Endothelial cell of umbilical vein (primary cell): Measurements from ENCODE around the gene PLD6. TPM values are rescaled to one million over a fixed set of nuclear protein-coding genes. Genes with fewer than 3 reads are reported as not detected.

Source experiments
- BruUV-seq: library from RNA; stranded (reverse); fragments of 400-500 nt; replicated peaks from 2 replicates; lab custom pipeline; 2021; lab: Mats Ljungman, UMichigan
- CTCF ChIA-PET: fragments of 300-600, 350-600 bp; sonication (Branson Sonifier 250); formaldehyde crosslinking; loops from one replicate; lab custom pipeline; 2021; ENCODE audit warnings: antibody characterized with exemption, inconsistent platforms; lab: Charles Lee
- POLR2A ChIA-PET: fragments of 300-600, 350-600 bp; sonication (Branson Sonifier 250); formaldehyde crosslinking; loops from one replicate; lab custom pipeline; 2021; ENCODE audit warnings: antibody characterized with exemption, inconsistent platforms; lab: Charles Lee
- DNase-seq: peaks from one replicate; pipeline ENCODE4 v3.0.0-alpha.2; 2011; ENCODE audit warnings: low read depth, low spot score
- FAIRE-seq: peaks from 2 replicates; lab custom pipeline; 2011; peaks lifted over from hg19 to GRCh38; lab: Jason Lieb, UNC
- H2AFZ ChIP-seq: 2 replicates; pipeline ENCODE4 v1.6.0; 2012; ENCODE audit warnings: low read depth, low read length, control low read depth, inconsistent platforms
- H3K27ac ChIP-seq: 2 replicates; pipeline ENCODE4 v1.5.1; 2011; ENCODE audit warnings: low read depth, mild to moderate bottlenecking, control low read depth, low read length, moderate library complexity; ENCODE audit not compliant: insufficient read depth
- H3K27me3 ChIP-seq, 2 experiments: 2 replicates each; pipeline versions ENCODE4 v1.6.0 to v1.6.1; 2011; ENCODE audit warnings: low read length in 2 of 2, mixed read lengths in 1 of 2; ENCODE audit not compliant: control insufficient read depth in 2 of 2, insufficient read depth in 2 of 2
- H3K36me3 ChIP-seq, 2 experiments: 2 replicates in 1 of 2; 3 replicates in 1 of 2; pipeline ENCODE4 v1.5.1; 2011; ENCODE audit warnings: low read length in 2 of 2, mild to moderate bottlenecking in 1 of 2, moderate library complexity in 1 of 2; ENCODE audit not compliant: control insufficient read depth in 2 of 2, insufficient read depth in 2 of 2; ENCODE audit errors: extremely low read depth in 1 of 2
- H3K4me1 ChIP-seq: 3 replicates; pipeline ENCODE4 v1.5.1; 2011; ENCODE audit warnings: mild to moderate bottlenecking, low read length; ENCODE audit not compliant: control insufficient read depth, insufficient read depth; ENCODE audit errors: extremely low read depth
- H3K4me2 ChIP-seq: 2 replicates; pipeline ENCODE4 v1.6.1; 2011; ENCODE audit warnings: low read length, control low read depth, mixed read lengths; ENCODE audit not compliant: insufficient read depth
- H3K4me3 ChIP-seq, 3 experiments: fragments of 200-600 bp in 1 of 3; sonication (generic), shearing (Covaris generic) in 1 of 3; replicated peaks in 1 of 3; 2 replicates each; pipeline ENCODE4 v1.5.1; 2011 to 2016; ENCODE audit warnings: control low read depth in 3 of 3, low read length in 3 of 3, mild to moderate bottlenecking in 2 of 3, inconsistent platforms in 1 of 3, low read depth in 1 of 3, moderate library complexity in 1 of 3; ENCODE audit not compliant: insufficient read depth in 1 of 3
- H3K79me2 ChIP-seq: 2 replicates; pipeline ENCODE4 v1.6.0; 2012; ENCODE audit warnings: low read length, inconsistent platforms; ENCODE audit not compliant: control insufficient read depth, insufficient read depth
- H3K9ac ChIP-seq: replicated peaks from 2 replicates; pipeline ENCODE3; 2011; ENCODE audit warnings: low read length, control low read depth; ENCODE audit not compliant: insufficient read depth; ENCODE audit errors: extremely low read depth
- H3K9me1 ChIP-seq: replicated peaks from 3 replicates; pipeline ENCODE4 v1.6.0; 2011; ENCODE audit warnings: mild to moderate bottlenecking, low read length; ENCODE audit not compliant: control insufficient read depth, insufficient read depth; ENCODE audit errors: extremely low read depth
- H3K9me3 ChIP-seq: replicated peaks from 2 replicates; pipeline ENCODE4 v1.5.1; 2012; ENCODE audit warnings: low read length, inconsistent platforms; ENCODE audit not compliant: control insufficient read depth, insufficient read depth
- H4K20me1 ChIP-seq: replicated peaks from 2 replicates; pipeline ENCODE3; 2011; ENCODE audit warnings: mild to moderate bottlenecking, low read length; ENCODE audit not compliant: control insufficient read depth, insufficient read depth; ENCODE audit errors: extremely low read depth
- EZH2 ChIP-seq: IDR thresholded peaks from 2 replicates; pipeline ENCODE4 v1.6.1; 2012; ENCODE audit warnings: borderline replicate concordance, low read depth, mild to moderate bottlenecking, moderate library complexity, low read length, inconsistent platforms; ENCODE audit not compliant: severe bottlenecking
- FOS ChIP-seq: IDR thresholded peaks from 2 replicates; pipeline ENCODE4 v1.6.1; 2011; ENCODE audit warnings: mild to moderate bottlenecking, low read length, moderate library complexity, borderline replicate concordance; ENCODE audit not compliant: insufficient read depth
- JUN ChIP-seq: IDR thresholded peaks from 2 replicates; pipeline ENCODE4 v1.6.1; 2011; ENCODE audit warnings: borderline replicate concordance, low read depth; ENCODE audit not compliant: insufficient read length, insufficient read depth
- MYC ChIP-seq: IDR thresholded peaks from one replicate; pipeline ENCODE4 v1.6.1; 2011; ENCODE audit warnings: mild to moderate bottlenecking, low read depth, low read length
- POLR2A ChIP-seq: IDR thresholded peaks from 2 replicates; pipeline ENCODE4 v1.6.1; 2012; ENCODE audit warnings: low read depth, mild to moderate bottlenecking, control low read depth, low read length
- POLR2AphosphoS5 ChIP-seq: IDR thresholded peaks from 2 replicates; pipeline ENCODE4 v1.6.1; 2012; ENCODE audit warnings: low read depth, mild to moderate bottlenecking, control low read depth, low read length, moderate library complexity; ENCODE audit not compliant: insufficient read depth
- dilution Hi-C: fragments of 300-500 bp; cut with MboI; formaldehyde crosslinking; loops from one replicate; pipeline ENCODE4 v1.15.0; 2019; ENCODE audit warnings: low sequenced_read_pairs; ENCODE audit not compliant: extremely low pct_ligation_motif_present
- intact Hi-C: fragments of 100-400 bp; cut with micrococcal nuclease; formaldehyde crosslinking; loops from one replicate; pipeline ENCODE4 v1.10.0; 2022
- polyA plus RNA-seq, 4 experiments: library from polyadenylated mRNA; depleted of rRNA in 3 of 4; stranded (reverse) in 3 of 4; unstranded in 1 of 4; fragments of >200 nt; gene quantifications; 2 replicates each; pipeline versions ENCODE4 v1.2.1 to v1.2.3, GENCODE V29; 2011 to 2012; ENCODE audit warnings: missing spikeins in 1 of 4
- total RNA-seq: library from RNA; stranded (reverse); gene quantifications from 2 replicates; pipeline ENCODE4 v1.2.3, GENCODE V29; 2021
- TF ChIP-seq, protein P1 (sequence below), 2 donors: IDR thresholded peaks; 1 replicate in 1 of 2; 2 replicates in 1 of 2; pipeline ENCODE4 v1.5.1; 2011; ENCODE audit warnings: low read length in 2 of 2, mild to moderate bottlenecking in 2 of 2, moderate library complexity in 2 of 2, control low read depth in 1 of 2, inconsistent platforms in 1 of 2, low read depth in 1 of 2; ENCODE audit not compliant: insufficient read depth in 1 of 2; ENCODE audit errors: extremely low read depth in 1 of 2
- TF ChIP-seq, protein P2 (sequence below): IDR thresholded peaks from 2 replicates; pipeline ENCODE4 v1.6.1; 2011; ENCODE audit not compliant: insufficient read depth, insufficient read length

Gene PLD6
- total and polyA plus RNA-seq, 2 donors (not counting 3 experiments of a cell fraction or from before 2014, with no cell fraction given): 2.9 to 4.4 TPM

DNA sequence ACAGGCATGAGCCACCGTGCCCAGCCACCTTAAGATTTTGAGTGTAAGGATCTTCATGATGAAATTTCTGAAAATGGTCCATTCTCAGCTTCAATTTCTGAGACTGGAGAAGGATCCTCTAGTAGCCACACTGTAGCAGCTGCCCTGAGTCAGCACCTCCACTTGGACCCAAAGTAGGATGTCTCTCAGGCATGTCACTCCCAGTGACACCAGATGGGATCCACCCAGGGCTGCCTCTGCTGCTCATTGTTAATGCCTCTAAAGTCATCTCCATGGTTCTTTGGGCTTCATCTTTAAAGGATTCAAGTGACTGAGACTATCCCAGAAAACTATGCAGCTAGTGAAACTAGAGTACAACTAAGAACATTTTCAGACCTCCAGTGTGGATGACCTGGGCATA, 7.9 kb downstream of the PLD6 start:
- Histone ChIP-seq H3K9me1 (no peaks in the 10 kb centered on the region), H3K79me2 (no peaks in the 10 kb centered on the region), H3K27ac (no peak overlapping the region), H3K4me3 (no peak overlapping the region), H2AFZ (no peak overlapping the region), H4K20me1 (no peaks in the 10 kb centered on the region), H3K4me2 (no peak overlapping the region), H3K9ac (no peak overlapping the region), H3K27me3 (no peaks in the 10 kb centered on the region), H3K4me1 (no peaks in the 10 kb centered on the region), H3K36me3 (no peaks in the 10 kb centered on the region), H3K9me3 (no peaks in the 10 kb centered on the region)
- FAIRE-seq (no peak), DNase-seq (no peak)
- intact Hi-C loops: no loop called here
- POLR2A ChIA-PET: no interaction called here
- dilution Hi-C loops: no loop called here
- BruUV-seq: no TSS peak
- TF ChIP-seq, protein P1, sequence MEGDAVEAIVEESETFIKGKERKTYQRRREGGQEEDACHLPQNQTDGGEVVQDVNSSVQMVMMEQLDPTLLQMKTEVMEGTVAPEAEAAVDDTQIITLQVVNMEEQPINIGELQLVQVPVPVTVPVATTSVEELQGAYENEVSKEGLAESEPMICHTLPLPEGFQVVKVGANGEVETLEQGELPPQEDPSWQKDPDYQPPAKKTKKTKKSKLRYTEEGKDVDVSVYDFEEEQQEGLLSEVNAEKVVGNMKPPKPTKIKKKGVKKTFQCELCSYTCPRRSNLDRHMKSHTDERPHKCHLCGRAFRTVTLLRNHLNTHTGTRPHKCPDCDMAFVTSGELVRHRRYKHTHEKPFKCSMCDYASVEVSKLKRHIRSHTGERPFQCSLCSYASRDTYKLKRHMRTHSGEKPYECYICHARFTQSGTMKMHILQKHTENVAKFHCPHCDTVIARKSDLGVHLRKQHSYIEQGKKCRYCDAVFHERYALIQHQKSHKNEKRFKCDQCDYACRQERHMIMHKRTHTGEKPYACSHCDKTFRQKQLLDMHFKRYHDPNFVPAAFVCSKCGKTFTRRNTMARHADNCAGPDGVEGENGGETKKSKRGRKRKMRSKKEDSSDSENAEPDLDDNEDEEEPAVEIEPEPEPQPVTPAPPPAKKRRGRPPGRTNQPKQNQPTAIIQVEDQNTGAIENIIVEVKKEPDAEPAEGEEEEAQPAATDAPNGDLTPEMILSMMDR (IDR thresholded peaks at IDR 0.05; ENCODE audit: extremely low read depth in 1 of 2, insufficient read depth in 1 of 2, low read depth in 1 of 2, low read length in 2 of 2): no peak
- TF ChIP-seq, protein P2, sequence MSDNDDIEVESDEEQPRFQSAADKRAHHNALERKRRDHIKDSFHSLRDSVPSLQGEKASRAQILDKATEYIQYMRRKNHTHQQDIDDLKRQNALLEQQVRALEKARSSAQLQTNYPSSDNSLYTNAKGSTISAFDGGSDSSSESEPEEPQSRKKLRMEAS: no peak
- TF ChIP-seq MYC (no peak), POLR2A (no peak), FOS (no peak), EZH2 (no peak), POLR2AphosphoS5 (no peak), JUN (no peak)
- CTCF ChIA-PET: no interaction called here
